ENCODE results near the gene TNRC6A. TPM values are rescaled to one million over a fixed set of nuclear protein-coding genes. Genes with fewer than 3 reads are reported as not detected.
A peak's percentile ranks its signal among the peaks of the same experiment; 100 is the strongest.

Gene TNRC6A
- total and polyA plus RNA-seq, 2 of the 13 experiments (the other 11 are each of a cell fraction or from before 2014, with no cell fraction given) = 30.9 to 43.6 TPM

GRCh38 chr16:24845726-24846547 lies 116.5 kb downstream of the TNRC6A start, which contains the start of gene SLC5A11 (continued):
- TF ChIP-seq ZBTB38 (CRISPR knock-in tag; IDR thresholded peaks at IDR 0.05) (peak; percentile 44; the same call in 1 of the 2 replicates), ZMAT3 (CRISPR knock-in tag; conservative IDR thresholded peaks at IDR 0.05) (0 out of 2 replicates have a peak, but pooled peaks have one; percentile 60), ZNF331 (CRISPR knock-in tag; IDR thresholded peaks at IDR 0.05) (peak; percentile 17; the same call in 1 of the 2 replicates), KAT8 (CRISPR knock-in tag; IDR thresholded peaks at IDR 0.05) (0 out of 2 replicates have a peak, but pooled peaks have one; percentile 42), ZFX (CRISPR knock-in tag; IDR thresholded peaks at IDR 0.05; ENCODE audit: low read depth) (peak; percentile 56; the same call in 1 of the 2 replicates), ZSCAN31 (CRISPR knock-in tag; IDR thresholded peaks at IDR 0.05; ENCODE audit: low read depth) (peak; percentile 55; the same call in 1 of the 2 replicates), ZGPAT (CRISPR knock-in tag; IDR thresholded peaks at IDR 0.05) (peak; percentile 56; the same call in 1 of the 2 replicates), ETV5 (CRISPR knock-in tag; IDR thresholded peaks at IDR 0.05; ENCODE audit: borderline replicate concordance) (peak; percentile 37; the same call in 1 of the 2 replicates), MEF2D (CRISPR knock-in tag; IDR thresholded peaks at IDR 0.05) (peak; percentile 37; the same call in 1 of the 2 replicates), PAXIP1 (CRISPR knock-in tag; conservative IDR thresholded peaks at IDR 0.05) (peak; percentile 81), SRSF1 (optimal IDR thresholded peaks at IDR 0.05; ENCODE audit: low read depth, low read length) (no peak), ZNF792 (CRISPR knock-in tag; IDR thresholded peaks at IDR 0.05) (peak; percentile 18; the same call in 1 of the 2 replicates), ZBTB25 (CRISPR knock-in tag; IDR thresholded peaks at IDR 0.05) (peak; percentile 59; the same call in 1 of the 2 replicates), ATF4 (CRISPR knock-in tag; IDR thresholded peaks at IDR 0.05) (no peak), CEBPZ (IDR thresholded peaks at IDR 0.05; ENCODE audit: low read length) (no peak), SIN3B (IDR thresholded peaks at IDR 0.05; ENCODE audit: low read length) (no peak), ZNF746 (CRISPR knock-in tag; IDR thresholded peaks at IDR 0.05) (peak; percentile 78), ZBTB20 (CRISPR knock-in tag; IDR thresholded peaks at IDR 0.05; ENCODE audit: borderline replicate concordance, low read depth) (no peak; the same call in 1 of the 2 replicates)
